PC-9 (cell line): ENCODE measurements around the gene SFT2D3.

Source experiments
- CTCF ChIP-seq: fragments of 200-600 bp; sonication (generic); conservative IDR thresholded peaks from 2 replicates; pipeline ENCODE4 v1.6.1; 2017; ENCODE audit warnings: mixed run types, antibody characterized with exemption, mild to moderate bottlenecking, moderate library complexity
- EZH2 ChIP-seq: fragments of 200-600 bp; sonication (generic); IDR thresholded peaks from 2 replicates; pipeline ENCODE4 v1.8.0; 2017; ENCODE audit warnings: antibody characterized with exemption, low read depth

DNA sequence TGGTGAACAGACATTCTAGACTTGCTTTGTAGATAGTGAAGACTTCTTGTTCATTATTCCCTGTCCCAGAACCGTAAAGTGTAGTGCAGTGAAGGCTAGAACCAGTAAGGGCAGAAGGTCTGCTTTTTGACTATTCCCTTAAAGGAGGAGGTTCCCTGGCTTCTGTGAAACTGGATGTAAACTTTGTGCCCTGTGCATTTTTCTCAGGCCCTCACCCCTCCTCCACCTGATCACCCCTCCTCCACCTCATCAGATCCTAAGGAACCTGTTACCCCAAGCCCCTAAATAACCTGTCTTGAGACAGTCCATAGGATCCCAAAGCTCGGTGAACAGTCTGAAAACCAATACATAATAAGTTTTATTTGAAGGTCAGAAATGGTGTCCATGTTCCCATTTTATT, 33.7 kb downstream of the SFT2D3 start:
- TF ChIP-seq CTCF: no peak
- TF ChIP-seq EZH2: no peak
